Activated T-cell treated with anti-CD3 and anti-CD28 coated beads for 4 hours (primary cell): Measurements from ENCODE around the gene PLCXD3.

Experiments used
- DNase-seq: peaks from one replicate; pipeline ENCODE4 v3.0.0-alpha.2; 2020

Gene PLCXD3

DNA sequence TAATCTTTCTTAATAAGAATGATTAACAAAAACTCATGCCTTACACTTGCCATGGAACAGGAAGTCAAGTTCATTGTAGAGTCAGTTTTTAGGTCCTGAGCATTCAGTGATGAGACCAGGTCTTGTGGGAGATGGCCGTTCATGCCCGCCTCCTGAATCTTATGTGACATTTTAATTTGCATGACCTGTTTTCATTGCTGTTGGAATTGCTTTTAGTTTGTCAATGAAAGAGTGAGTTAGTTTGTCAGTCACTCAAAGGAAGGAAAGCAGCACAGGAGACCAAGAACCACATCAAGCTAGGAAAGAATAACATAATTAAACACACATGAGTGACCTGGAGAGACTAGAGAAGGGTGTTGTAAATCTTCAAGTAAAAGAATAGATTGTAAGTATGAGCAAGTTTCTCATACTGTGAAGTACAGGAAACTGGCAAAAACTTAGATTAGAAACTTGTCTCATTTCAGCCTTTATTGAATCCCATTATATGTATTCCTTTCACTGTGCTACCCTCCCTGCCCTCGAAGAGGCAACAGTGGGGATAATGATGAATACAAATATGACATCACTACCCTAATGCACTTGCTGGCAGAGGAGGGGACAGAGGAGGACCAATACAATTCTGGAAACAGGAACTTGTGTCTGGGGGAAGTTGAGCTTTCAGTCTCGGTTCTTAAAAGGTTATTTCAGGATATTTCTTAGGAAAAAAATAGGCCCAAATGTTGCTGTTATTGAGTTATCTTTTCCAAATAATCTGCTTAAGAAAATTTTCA lies 232.7 kb downstream of the PLCXD3 start:
- no peak for DNase-seq

- DNase-seq, result no peak
Measured at GRCh38 chr5:41275813-41276512, 234.4 kb downstream of the PLCXD3 start.

DNA sequence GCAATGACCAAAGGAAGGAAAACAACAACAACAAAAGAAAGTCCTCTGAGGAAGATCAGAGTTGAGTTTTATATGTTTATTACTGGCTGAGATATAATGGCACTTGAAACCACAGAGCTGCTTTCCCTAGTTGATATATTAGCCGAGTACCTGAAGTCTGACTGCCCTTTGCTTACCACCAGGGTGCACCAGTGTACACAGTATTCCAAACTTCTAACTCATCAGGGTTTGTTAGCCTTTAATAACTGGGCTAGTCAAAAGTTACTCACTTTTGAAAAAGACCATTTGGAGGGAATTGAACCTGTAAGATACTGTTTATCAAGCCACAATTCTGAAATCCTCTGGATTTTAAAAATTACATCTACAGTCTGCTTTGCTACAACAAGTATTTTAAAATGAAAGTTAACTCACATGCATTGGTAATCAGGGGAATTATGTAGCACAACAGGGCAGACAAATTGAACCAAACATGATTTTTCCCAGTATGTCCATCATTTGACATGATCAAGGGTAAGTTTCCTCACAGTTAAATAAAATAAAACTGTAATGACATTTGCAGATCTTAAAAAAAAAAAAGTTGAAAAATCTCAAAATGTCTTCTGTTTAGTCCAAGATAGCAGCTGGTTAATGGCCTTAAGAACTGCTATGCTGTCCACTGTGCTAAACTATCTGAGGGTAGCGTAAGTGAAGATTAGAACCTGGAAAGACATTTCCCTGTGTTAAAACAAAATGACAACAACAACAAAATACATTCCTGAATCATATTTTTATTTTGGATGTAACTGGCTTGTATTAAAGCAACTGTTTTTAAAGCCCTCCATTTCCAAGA lies 239.8 kb downstream of the PLCXD3 start:
- no peak for DNase-seq

DNA sequence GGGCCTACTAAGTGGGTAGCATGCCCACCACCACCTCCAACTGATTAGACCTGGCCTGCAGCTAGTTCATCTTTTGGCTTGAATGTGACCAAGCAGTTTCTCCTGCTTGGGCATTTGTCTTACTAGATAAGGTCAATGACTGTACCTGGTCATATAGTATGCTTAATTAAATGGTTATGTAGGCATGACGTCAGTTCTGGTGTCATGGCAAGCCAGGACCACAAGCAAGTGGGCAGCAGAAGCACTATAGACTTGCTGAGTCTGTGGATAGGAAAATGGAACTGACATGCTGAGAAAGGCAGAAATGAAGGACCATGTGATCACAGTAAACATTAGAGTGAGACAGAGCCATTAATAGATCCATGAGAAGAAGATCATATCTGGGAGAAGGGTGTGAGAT lies 241.5 kb downstream of the PLCXD3 start:
- DNase-seq, result no peak

DNA sequence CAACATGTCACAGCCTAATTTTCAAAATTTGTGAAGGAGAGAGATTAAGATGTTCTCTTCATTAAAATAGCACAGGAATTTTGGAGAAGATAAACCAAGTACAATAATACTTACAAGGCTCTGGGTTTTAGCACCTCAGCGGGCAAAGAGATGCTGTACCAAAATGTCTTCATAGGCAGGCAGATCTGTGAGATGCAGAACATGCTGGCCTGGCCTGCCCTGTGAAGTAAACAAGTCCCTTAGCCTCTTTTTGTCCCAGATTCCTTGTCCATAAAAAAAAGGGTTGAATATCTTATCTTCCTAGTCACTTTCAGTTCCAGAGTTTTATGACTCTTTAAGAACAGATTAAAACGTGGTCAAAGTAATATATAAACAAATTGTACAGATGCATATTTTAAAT lies 244.0 kb downstream of the PLCXD3 start:
- no peak for DNase-seq

GRCh38 chr5:41264019-41264418 lies 246.4 kb downstream of the PLCXD3 start:
- DNase-seq, result no peak

DNA sequence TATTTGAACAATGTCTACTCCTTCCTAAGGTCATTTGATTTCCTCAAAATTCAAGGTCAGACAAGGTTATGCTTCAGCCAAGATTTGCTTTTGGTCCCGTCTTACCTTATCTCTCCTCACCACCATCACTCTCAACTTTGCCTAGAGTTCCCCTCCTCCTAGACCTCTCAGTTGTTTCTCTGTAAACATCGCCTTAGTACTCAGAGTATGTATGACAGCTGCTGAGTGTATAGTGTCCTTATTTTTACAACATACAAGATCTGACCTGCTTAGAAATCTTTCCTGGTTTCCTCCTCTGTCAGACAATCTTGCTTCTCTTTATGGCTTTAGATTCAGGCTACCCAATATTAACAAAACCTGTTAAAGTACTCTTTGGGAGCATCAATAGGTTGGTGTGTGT lies 247.1 kb downstream of the PLCXD3 start:
- no peak for DNase-seq
